22Rv1 (cell line): ENCODE results near the gene ARPC2.

Experiments
- ZFX ChIP-seq: fragments of 450-650 bp; IDR thresholded peaks from 2 replicates; pipeline ENCODE4 v1.6.1; 2017; ENCODE audit warnings: antibody characterized with exemption, borderline replicate concordance
- TF ChIP-seq, protein P1 (sequence below): fragments of 450-650 bp; IDR thresholded peaks from 2 replicates; pipeline ENCODE4 v1.5.1; 2017; ENCODE audit warnings: mild to moderate bottlenecking

DNA sequence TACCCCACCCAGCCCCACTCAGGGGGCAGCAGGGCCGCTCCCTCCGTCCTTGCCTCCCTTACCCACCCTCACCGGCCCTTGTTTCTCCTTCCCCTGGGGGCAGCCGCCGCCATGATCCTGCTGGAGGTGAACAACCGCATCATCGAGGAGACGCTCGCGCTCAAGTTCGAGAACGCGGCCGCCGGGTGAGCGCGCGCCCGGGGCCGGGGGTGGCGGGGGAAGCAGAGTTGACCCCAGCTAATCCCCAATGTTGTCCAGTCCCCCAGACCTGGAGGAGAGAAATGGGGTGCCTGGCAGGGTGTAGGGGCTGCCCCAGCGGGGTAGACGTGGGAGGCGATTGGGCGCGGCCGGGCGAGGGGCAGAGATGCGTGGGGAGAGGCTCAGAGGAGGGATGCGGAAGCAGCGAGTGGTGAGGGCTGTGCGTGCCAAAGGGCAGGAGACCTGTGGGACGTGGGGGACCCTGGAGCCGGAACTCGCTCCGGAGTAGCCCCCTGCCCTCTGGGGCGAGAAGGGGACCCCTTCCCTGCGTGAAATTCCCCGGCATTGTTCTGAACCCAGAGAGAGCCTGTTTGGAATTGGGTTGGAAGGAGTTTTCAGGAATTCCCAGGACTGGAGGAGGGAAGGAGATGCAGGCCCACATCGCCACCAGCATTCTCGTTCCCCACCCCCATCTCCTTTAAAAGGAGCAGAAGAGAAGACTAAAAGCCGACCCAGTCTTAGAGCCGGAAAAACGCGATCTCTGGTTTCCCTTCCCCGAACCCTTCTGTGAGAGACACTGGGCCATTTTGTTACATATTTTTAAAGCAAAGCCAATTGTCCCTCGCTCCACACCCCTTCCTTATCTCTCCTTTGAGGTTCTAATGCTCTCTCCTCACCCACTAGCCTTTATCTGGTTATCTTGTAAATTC is 625 bp downstream of the ARPC2 start:
- TF ChIP-seq, protein P1, sequence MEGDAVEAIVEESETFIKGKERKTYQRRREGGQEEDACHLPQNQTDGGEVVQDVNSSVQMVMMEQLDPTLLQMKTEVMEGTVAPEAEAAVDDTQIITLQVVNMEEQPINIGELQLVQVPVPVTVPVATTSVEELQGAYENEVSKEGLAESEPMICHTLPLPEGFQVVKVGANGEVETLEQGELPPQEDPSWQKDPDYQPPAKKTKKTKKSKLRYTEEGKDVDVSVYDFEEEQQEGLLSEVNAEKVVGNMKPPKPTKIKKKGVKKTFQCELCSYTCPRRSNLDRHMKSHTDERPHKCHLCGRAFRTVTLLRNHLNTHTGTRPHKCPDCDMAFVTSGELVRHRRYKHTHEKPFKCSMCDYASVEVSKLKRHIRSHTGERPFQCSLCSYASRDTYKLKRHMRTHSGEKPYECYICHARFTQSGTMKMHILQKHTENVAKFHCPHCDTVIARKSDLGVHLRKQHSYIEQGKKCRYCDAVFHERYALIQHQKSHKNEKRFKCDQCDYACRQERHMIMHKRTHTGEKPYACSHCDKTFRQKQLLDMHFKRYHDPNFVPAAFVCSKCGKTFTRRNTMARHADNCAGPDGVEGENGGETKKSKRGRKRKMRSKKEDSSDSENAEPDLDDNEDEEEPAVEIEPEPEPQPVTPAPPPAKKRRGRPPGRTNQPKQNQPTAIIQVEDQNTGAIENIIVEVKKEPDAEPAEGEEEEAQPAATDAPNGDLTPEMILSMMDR, result no peak
- no peak for TF ChIP-seq ZFX
